ENCODE results near the gene TOX3.

Gene TOX3

DNA sequence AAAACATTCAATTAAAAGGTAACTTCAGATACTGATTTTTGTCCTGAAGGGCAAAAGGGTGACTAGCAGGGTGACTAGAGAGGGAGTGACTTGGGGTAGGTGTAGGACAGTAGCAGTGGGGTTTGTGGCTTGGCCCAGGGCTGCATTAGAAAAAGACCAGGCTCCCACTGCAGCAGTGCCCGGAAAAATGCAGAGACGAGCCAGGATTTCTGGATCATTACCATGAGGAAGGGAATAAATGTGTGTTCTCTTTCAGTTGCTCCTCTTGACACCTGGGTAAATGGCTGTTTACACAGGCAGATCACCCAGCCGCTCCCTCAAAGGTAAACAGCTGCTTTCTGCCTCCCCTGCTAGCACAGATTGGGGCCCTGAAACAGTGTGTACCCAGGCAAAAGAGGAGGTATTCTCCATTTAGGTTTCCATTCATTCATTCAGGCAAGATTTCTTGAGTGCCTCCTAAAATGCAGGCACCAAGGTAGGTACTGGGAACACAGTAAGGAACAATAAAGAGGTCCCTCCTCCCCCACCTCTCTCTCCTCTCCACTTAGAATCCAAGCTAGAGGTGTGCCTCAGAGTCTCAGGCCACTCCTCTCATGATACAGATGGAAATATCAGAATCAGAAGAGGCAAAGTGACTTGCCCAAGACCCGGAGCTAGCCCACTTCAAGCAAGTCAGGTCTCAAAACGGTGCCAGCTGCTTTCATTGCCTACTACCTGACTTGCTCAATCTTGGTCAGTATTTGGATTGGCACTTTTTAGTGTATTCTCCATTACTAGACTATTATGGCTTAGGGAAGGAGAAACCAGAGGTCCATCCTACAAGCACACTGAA lies 15.2 kb upstream of the TOX3 start:
- no peaks in the 10 kb centered on the region for H3K27me3 ChIP-seq (replicated peaks; ENCODE audit: control insufficient read depth, insufficient read depth, low read length)
- no peak for DNase-seq (ENCODE audit: extremely low read depth, insufficient read length)
- H3K36me3 ChIP-seq (ENCODE audit: control insufficient read depth, insufficient read depth, low read length) = no peaks in the 10 kb centered on the region
- H3K4me3 ChIP-seq (replicated peaks; ENCODE audit: low read depth, low read length) = no peak overlapping the region
- TF ChIP-seq, protein P1, sequence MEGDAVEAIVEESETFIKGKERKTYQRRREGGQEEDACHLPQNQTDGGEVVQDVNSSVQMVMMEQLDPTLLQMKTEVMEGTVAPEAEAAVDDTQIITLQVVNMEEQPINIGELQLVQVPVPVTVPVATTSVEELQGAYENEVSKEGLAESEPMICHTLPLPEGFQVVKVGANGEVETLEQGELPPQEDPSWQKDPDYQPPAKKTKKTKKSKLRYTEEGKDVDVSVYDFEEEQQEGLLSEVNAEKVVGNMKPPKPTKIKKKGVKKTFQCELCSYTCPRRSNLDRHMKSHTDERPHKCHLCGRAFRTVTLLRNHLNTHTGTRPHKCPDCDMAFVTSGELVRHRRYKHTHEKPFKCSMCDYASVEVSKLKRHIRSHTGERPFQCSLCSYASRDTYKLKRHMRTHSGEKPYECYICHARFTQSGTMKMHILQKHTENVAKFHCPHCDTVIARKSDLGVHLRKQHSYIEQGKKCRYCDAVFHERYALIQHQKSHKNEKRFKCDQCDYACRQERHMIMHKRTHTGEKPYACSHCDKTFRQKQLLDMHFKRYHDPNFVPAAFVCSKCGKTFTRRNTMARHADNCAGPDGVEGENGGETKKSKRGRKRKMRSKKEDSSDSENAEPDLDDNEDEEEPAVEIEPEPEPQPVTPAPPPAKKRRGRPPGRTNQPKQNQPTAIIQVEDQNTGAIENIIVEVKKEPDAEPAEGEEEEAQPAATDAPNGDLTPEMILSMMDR (IDR thresholded peaks at IDR 0.05; ENCODE audit: insufficient read depth, low read length, poor library complexity, severe bottlenecking) = no peak

DNA sequence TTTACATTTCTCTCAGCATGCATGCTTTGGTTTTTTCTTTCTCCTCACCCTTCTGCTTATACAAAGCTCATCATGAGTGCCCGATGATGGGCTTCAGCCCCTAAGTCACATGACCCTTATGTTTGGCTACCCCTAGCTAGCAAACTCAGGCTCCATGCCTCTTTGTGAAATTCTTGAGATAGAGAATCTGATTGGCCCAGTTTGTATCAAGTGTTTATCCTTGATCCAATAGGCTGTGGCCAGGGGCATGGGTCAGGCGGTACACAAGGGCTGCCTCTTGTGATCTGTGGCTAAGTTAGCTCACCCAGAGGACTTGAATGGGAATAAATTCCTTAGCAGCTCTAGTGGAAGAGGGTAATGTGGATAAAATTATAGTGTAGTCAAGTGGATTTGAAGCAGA lies 11.5 kb upstream of the TOX3 start:
- Histone ChIP-seq H3K36me3 (ENCODE audit: control insufficient read depth, insufficient read depth, low read length) (no peaks in the 10 kb centered on the region), H3K4me3 (replicated peaks; ENCODE audit: low read depth, low read length) (no peak overlapping the region), H3K27me3 (replicated peaks; ENCODE audit: control insufficient read depth, insufficient read depth, low read length) (no peaks in the 10 kb centered on the region)
- TF ChIP-seq, protein P1 (IDR thresholded peaks at IDR 0.05; ENCODE audit: insufficient read depth, low read length, poor library complexity, severe bottlenecking) = no peak
- DNase-seq (ENCODE audit: extremely low read depth, insufficient read length) = no peak

DNA sequence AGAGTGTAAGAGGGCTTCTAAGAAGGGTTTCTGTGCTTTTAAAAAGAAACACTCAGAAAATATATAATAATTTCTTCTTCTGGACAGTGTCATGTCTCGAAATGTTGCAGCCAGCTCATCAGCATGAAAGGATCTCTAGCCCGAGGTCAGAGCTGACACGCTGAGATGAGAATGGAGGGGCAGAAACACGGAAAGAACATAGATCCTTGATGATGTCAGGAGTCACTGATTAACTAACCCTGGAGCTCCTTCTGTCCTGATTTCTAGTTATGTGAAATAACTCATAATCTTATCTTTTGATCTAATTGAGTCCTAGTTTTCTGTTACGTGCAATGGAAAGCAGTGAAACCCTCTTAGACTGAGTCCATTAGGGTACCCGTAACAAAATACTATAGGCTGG lies 10.3 kb upstream of the TOX3 start:
- no peak for DNase-seq (ENCODE audit: extremely low read depth, insufficient read length)
- Histone ChIP-seq H3K4me3 (replicated peaks; ENCODE audit: low read depth, low read length) (no peak overlapping the region), H3K36me3 (ENCODE audit: control insufficient read depth, insufficient read depth, low read length) (no peaks in the 10 kb centered on the region), H3K27me3 (replicated peaks; ENCODE audit: control insufficient read depth, insufficient read depth, low read length) (no peaks in the 10 kb centered on the region)
- TF ChIP-seq, protein P1 (IDR thresholded peaks at IDR 0.05; ENCODE audit: insufficient read depth, low read length, poor library complexity, severe bottlenecking) = no peak

DNA sequence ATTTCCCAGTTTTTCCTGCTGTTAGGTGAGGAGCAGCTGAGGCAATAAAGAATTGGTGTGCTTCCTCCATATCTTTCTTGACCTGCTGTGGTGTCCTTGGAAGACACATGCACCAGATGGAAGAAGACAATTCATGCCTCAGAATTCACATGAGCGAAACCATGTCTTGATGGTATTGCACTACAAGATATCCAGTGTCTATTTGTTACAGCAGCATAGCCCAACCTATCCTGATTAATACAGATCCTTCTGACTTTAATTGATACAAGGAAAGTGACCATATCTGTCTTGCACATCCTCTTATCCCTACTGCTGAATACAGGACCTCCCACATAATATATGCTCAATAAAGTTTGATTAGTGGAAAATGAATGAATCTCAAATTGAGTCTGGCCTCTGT lies 9.1 kb upstream of the TOX3 start:
- H3K27me3 ChIP-seq (replicated peaks; ENCODE audit: control insufficient read depth, insufficient read depth, low read length) = no peaks in the 10 kb centered on the region
- no peak overlapping the region for H3K4me3 ChIP-seq (replicated peaks; ENCODE audit: low read depth, low read length)
- H3K36me3 ChIP-seq (ENCODE audit: control insufficient read depth, insufficient read depth, low read length) = no peaks in the 10 kb centered on the region
- no peak for DNase-seq (ENCODE audit: extremely low read depth, insufficient read length)
- TF ChIP-seq, protein P1 (IDR thresholded peaks at IDR 0.05; ENCODE audit: insufficient read depth, low read length, poor library complexity, severe bottlenecking) = no peak

DNA sequence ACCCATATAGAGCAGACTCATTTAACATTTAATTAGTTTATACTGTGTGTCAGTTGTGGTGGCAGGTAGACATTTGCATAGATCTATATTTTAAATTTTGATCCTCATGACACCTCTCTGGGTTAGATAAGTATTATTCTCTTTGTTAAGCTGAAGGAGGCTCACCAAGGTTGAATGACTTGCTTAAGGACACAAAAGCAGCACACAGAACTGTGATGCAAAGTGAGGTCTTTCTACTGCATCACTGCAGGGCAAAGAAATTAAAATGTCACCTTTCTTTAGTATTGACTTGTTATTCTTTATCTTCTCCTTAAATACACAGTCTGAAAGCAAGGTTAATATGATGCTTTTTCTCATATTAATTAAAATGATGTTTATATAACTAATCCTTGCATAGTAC lies 8.6 kb upstream of the TOX3 start:
- Histone ChIP-seq H3K4me3 (replicated peaks; ENCODE audit: low read depth, low read length) (no peak overlapping the region), H3K36me3 (ENCODE audit: control insufficient read depth, insufficient read depth, low read length) (no peaks in the 10 kb centered on the region), H3K27me3 (replicated peaks; ENCODE audit: control insufficient read depth, insufficient read depth, low read length) (no peaks in the 10 kb centered on the region)
- TF ChIP-seq, protein P1 (IDR thresholded peaks at IDR 0.05; ENCODE audit: insufficient read depth, low read length, poor library complexity, severe bottlenecking) = no peak
- DNase-seq (ENCODE audit: extremely low read depth, insufficient read length) = no peak

All from GM06990 (cell line).